Stimulated activated CD8-positive, alpha-beta memory T cell treated with anti-CD3 and anti-CD28 coated beads, Interleukin-12 subunit alpha, Interleukin-12 subunit beta, amount 100 ng/mL, for 24 hours (primary cell): ENCODE results near the gene ZNF827.

Experiments
- DNase-seq: peaks from one replicate; pipeline ENCODE4 v3.0.0-alpha.2; 2020; ENCODE audit errors: extremely low read depth

The ZNF827 gene

GRCh38 chr4:145716661-145717200 lies 221.9 kb downstream of the ZNF827 start:
- DNase-seq, result no peak

GRCh38 chr4:145716200-145716599 lies 222.4 kb downstream of the ZNF827 start:
- DNase-seq, result no peak

- DNase-seq, result no peak
These were observed 228.8 kb downstream of the ZNF827 start for GRCh38 chr4:145709843-145710242.

GRCh38 chr4:145709336-145709735 lies 229.3 kb downstream of the ZNF827 start:
- DNase-seq, result no peak
